Measurements from ENCODE around the gene NSUN3. TPM values are rescaled to one million over a fixed set of nuclear protein-coding genes. Genes with fewer than 3 reads are reported as not detected.
"Not testable (repeated sequence)": the region's sequence is repeated elsewhere in the genome, so short reads cannot be mapped to it uniquely, and the experiment has no call there.

Gene NSUN3
- total RNA-seq, 2 donors from 2014 or later: 18.5 to 22.6 TPM

DNA sequence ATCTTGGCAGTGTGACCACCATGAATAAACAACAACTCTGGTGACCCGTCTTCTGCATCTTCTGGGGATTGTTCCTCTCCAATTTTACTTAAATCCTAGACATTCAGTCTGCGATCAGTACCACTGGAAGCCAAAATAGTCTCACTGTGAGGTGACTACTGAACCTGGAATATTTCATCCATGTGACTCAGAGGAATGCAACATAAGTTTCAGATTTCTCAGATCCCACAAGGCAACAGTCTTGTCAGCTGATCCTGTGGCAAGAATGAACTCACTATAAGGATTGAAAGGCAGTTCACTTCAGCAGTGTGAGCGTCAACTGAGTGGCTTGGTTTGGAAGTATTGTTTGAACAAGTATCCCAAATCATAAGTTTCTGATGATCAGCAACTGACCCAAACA lies 13.2 kb downstream of the NSUN3 start:
- Mint-ChIP-seq H3K27ac (no peak overlapping the region), H3K36me3 (ENCODE audit: low read depth) (peaks cover 54% of the 10 kb centered on the region), H3K4me3 (no peak overlapping the region), H3K9me3 (peaks cover 10% of the 10 kb centered on the region), H3K4me1 (peaks cover 3% of the 10 kb centered on the region), H3K27me3 (ENCODE audit: insufficient read depth) (no peaks in the 10 kb centered on the region)
- no peak overlapping the region for H3K4me3 ChIP-seq (ENCODE audit: low read length)
- 91 to 100% methylated on average over 2 to 3 of the region's 3 CpGs for WGBS, 2 experiments (ENCODE audit: insufficient coverage in 1 of 2, insufficient read length in 1 of 2)
- H3K9me3 ChIP-seq (ENCODE audit: control insufficient read depth, low read length): peaks cover 6% of the 10 kb centered on the region
- no peaks in the 10 kb centered on the region for H3K27me3 ChIP-seq (ENCODE audit: control insufficient read depth, insufficient read depth, low read length, poor library complexity, severe bottlenecking)
- no peaks in the 10 kb centered on the region for H3K4me1 ChIP-seq (ENCODE audit: control insufficient read depth, insufficient read depth, low read length)
- H3K36me3 ChIP-seq (ENCODE audit: control insufficient read depth, insufficient read depth, low read length): peaks cover 15% of the 10 kb centered on the region
- TF ChIP-seq CTCF (conservative IDR thresholded peaks at IDR 0.05): no peak
- H3K27ac ChIP-seq (ENCODE audit: low read depth, low read length): no peak overlapping the region
- DNase-seq: no peak
- H3K9ac ChIP-seq (ENCODE audit: extremely low read depth, low read length, poor library complexity, severe bottlenecking): no peak overlapping the region

GRCh38 chr3:94080552-94080951 lies 17.7 kb downstream of the NSUN3 start:
- WGBS, 2 experiments (ENCODE audit: insufficient coverage in 1 of 2, insufficient read length in 1 of 2): 90 to 100% methylated on average over 3 to 5 of the region's 5 CpGs
- DNase-seq: peak; percentile 56
- not testable (repeated sequence) for H3K4me1 Mint-ChIP-seq; H3K4me1 ChIP-seq (ENCODE audit: control insufficient read depth, insufficient read depth, low read length); H3K9me3 Mint-ChIP-seq; H3K4me3 Mint-ChIP-seq; H3K9ac ChIP-seq (ENCODE audit: extremely low read depth, low read length, poor library complexity, severe bottlenecking); H3K27ac ChIP-seq (ENCODE audit: low read depth, low read length); H3K27ac Mint-ChIP-seq; H3K27me3 Mint-ChIP-seq (ENCODE audit: insufficient read depth); H3K9me3 ChIP-seq (ENCODE audit: control insufficient read depth, low read length); H3K27me3 ChIP-seq (ENCODE audit: control insufficient read depth, insufficient read depth, low read length, poor library complexity, severe bottlenecking); H3K4me3 ChIP-seq (ENCODE audit: low read length)
- H3K36me3 Mint-ChIP-seq (ENCODE audit: low read depth): peaks cover 36% of the 10 kb centered on the region
- peaks cover 14% of the 10 kb centered on the region for H3K36me3 ChIP-seq (ENCODE audit: control insufficient read depth, insufficient read depth, low read length)

- no peak for TF ChIP-seq CTCF (conservative IDR thresholded peaks at IDR 0.05)
- H3K9me3 Mint-ChIP-seq: no peaks in the 10 kb centered on the region
- peaks cover 31% of the 10 kb centered on the region for H3K36me3 Mint-ChIP-seq (ENCODE audit: low read depth)
- Histone ChIP-seq H3K4me3 (ENCODE audit: low read length) (no peak overlapping the region), H3K27me3 (ENCODE audit: control insufficient read depth, insufficient read depth, low read length, poor library complexity, severe bottlenecking) (no peaks in the 10 kb centered on the region), H3K27ac (ENCODE audit: low read depth, low read length) (no peak overlapping the region), H3K36me3 (ENCODE audit: control insufficient read depth, insufficient read depth, low read length) (peaks cover 14% of the 10 kb centered on the region), H3K9ac (ENCODE audit: extremely low read depth, low read length, poor library complexity, severe bottlenecking) (no peak overlapping the region), H3K4me1 (ENCODE audit: control insufficient read depth, insufficient read depth, low read length) (no peaks in the 10 kb centered on the region), H3K9me3 (ENCODE audit: control insufficient read depth, low read length) (no peaks in the 10 kb centered on the region)
- WGBS, 2 experiments (ENCODE audit: insufficient coverage in 1 of 2, insufficient read length in 1 of 2): 96 to 100% methylated on average over 4 to 5 of the region's 5 CpGs
- H3K4me1 Mint-ChIP-seq: peaks cover 4% of the 10 kb centered on the region
- H3K4me3 Mint-ChIP-seq: no peak overlapping the region
- DNase-seq: no peak
- H3K27ac Mint-ChIP-seq: no peak overlapping the region
- H3K27me3 Mint-ChIP-seq (ENCODE audit: insufficient read depth): no peaks in the 10 kb centered on the region
These were observed 19.0 kb downstream of the NSUN3 start for GRCh38 chr3:94081884-94082283.

DNA sequence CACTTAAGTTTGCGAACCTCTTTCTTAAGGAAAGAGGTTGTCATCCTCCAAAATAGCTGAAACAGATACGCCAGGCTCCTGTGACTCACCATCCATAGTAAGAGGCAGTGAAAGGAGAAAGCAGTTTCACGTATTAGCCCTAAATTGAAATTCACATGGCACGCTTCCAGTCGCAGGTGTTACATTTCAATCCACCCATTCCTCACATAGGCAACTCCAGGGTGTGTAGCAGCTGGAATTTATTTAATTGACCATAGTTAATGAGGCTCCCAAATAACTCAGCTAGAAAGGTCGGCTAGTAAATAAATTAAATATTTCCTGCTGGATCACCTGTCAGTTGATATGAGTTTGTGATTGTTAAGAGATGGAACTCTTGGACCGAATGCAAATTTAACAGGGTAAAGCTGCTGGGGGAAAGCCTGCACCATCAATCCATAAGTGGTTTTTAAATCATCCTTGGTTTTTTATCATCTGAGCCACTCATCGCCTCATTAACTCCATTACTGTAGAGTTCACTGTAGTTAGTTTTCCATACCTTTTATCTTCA lies 19.6 kb downstream of the NSUN3 start:
- peaks cover 4% of the 10 kb centered on the region for H3K4me1 Mint-ChIP-seq
- Histone ChIP-seq H3K4me1 (ENCODE audit: control insufficient read depth, insufficient read depth, low read length) (no peaks in the 10 kb centered on the region), H3K27me3 (ENCODE audit: control insufficient read depth, insufficient read depth, low read length, poor library complexity, severe bottlenecking) (no peaks in the 10 kb centered on the region), H3K9me3 (ENCODE audit: control insufficient read depth, low read length) (no peaks in the 10 kb centered on the region), H3K9ac (ENCODE audit: extremely low read depth, low read length, poor library complexity, severe bottlenecking) (no peak overlapping the region), H3K27ac (ENCODE audit: low read depth, low read length) (no peak overlapping the region), H3K4me3 (ENCODE audit: low read length) (no peak overlapping the region), H3K36me3 (ENCODE audit: control insufficient read depth, insufficient read depth, low read length) (peaks cover 17% of the 10 kb centered on the region)
- H3K27ac Mint-ChIP-seq: no peak overlapping the region
- no peak for TF ChIP-seq CTCF (conservative IDR thresholded peaks at IDR 0.05)
- 95 to 97% methylated on average over 4 to 8 of the region's 8 CpGs for WGBS, 2 experiments (ENCODE audit: insufficient coverage in 1 of 2, insufficient read length in 1 of 2)
- DNase-seq: no peak
- H3K27me3 Mint-ChIP-seq (ENCODE audit: insufficient read depth): no peaks in the 10 kb centered on the region
- H3K4me3 Mint-ChIP-seq: no peak overlapping the region
- peaks cover 25% of the 10 kb centered on the region for H3K36me3 Mint-ChIP-seq (ENCODE audit: low read depth)
- H3K9me3 Mint-ChIP-seq: no peaks in the 10 kb centered on the region
